Gastrocnemius medialis (tissue), 4 donors: ENCODE results near the gene MYO6.

Experiments used
- POLR2A ChIP-seq, 2 donors: fragments of 450-650 bp; IDR thresholded peaks; one replicate each; pipeline ENCODE4 v1.6.1; 2017; ENCODE audit warnings: antibody characterized with exemption in 2 of 2, mild to moderate bottlenecking in 2 of 2, moderate library complexity in 2 of 2
- TF ChIP-seq, protein P1 (sequence below), 5 experiments: fragments of 450-650 bp in 3 of 5; fragments of 200-600 bp in 2 of 5; sonication (generic) in 2 of 5; IDR thresholded peaks in 4 of 5; conservative IDR thresholded peaks in 1 of 5; 1 replicate in 4 of 5; 2 replicates in 1 of 5; pipeline ENCODE4 v1.5.1; 2016 to 2019; ENCODE audit warnings: antibody characterized with exemption in 5 of 5, mild to moderate bottlenecking in 3 of 5, moderate library complexity in 3 of 5

- TF ChIP-seq POLR2A (IDR thresholded peaks at IDR 0.05), result no peak
- TF ChIP-seq, protein P1, sequence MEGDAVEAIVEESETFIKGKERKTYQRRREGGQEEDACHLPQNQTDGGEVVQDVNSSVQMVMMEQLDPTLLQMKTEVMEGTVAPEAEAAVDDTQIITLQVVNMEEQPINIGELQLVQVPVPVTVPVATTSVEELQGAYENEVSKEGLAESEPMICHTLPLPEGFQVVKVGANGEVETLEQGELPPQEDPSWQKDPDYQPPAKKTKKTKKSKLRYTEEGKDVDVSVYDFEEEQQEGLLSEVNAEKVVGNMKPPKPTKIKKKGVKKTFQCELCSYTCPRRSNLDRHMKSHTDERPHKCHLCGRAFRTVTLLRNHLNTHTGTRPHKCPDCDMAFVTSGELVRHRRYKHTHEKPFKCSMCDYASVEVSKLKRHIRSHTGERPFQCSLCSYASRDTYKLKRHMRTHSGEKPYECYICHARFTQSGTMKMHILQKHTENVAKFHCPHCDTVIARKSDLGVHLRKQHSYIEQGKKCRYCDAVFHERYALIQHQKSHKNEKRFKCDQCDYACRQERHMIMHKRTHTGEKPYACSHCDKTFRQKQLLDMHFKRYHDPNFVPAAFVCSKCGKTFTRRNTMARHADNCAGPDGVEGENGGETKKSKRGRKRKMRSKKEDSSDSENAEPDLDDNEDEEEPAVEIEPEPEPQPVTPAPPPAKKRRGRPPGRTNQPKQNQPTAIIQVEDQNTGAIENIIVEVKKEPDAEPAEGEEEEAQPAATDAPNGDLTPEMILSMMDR (IDR thresholded peaks at IDR 0.05 in 4 of 5, conservative IDR thresholded peaks at IDR 0.05 in 1 of 5), result peak in 4 of 5 experiments; percentile 40 to 63 (median 52)
These were observed 185.8 kb downstream of the MYO6 start for GRCh38 chr6:75934643-75935472.
